Endodermal cell (in vitro differentiated cells): ENCODE data around the gene MCU. TPM values are rescaled to one million over a fixed set of nuclear protein-coding genes. Genes with fewer than 3 reads are reported as not detected.

ENCODE experiments used
- DNase-seq: peaks from one replicate; pipeline ENCODE4 v3.0.0-alpha.2; 2017
- H3K27ac ChIP-seq: 2 replicates; pipeline ENCODE4 v1.5.1; 2013; ENCODE audit warnings: mild to moderate bottlenecking, low read depth, low read length, moderate library complexity
- H3K27me3 ChIP-seq: 2 replicates; pipeline ENCODE4 v1.6.1; 2013; ENCODE audit warnings: mild to moderate bottlenecking, low read length, moderate library complexity; ENCODE audit not compliant: insufficient read depth, control insufficient read depth, poor library complexity, severe bottlenecking
- H3K36me3 ChIP-seq: 2 replicates; pipeline ENCODE4 v1.7.0; 2013; ENCODE audit warnings: mild to moderate bottlenecking, low read length, moderate library complexity; ENCODE audit not compliant: control insufficient read depth, insufficient read depth
- H3K4me1 ChIP-seq: one replicate; pipeline ENCODE4 v1.7.0; 2013; ENCODE audit warnings: low read length; ENCODE audit not compliant: control insufficient read depth, insufficient read depth
- H3K4me3 ChIP-seq: 2 replicates; pipeline ENCODE4 v1.5.1; 2013; ENCODE audit warnings: mild to moderate bottlenecking, low read length, moderate library complexity
- H3K9ac ChIP-seq: 2 replicates; pipeline ENCODE4 v1.6.1; 2013; ENCODE audit warnings: mild to moderate bottlenecking, low read length, moderate library complexity; ENCODE audit not compliant: poor library complexity, severe bottlenecking; ENCODE audit errors: extremely low read depth
- H3K9me3 ChIP-seq: 2 replicates; pipeline ENCODE4 v1.6.1; 2013; ENCODE audit warnings: mild to moderate bottlenecking, low read length, moderate library complexity; ENCODE audit not compliant: control insufficient read depth
- H3K27ac Mint-ChIP-seq: 2 replicates; pipeline ENCODE4 v1.8.0; 2020; ENCODE audit warnings: mixed read lengths
- H3K27me3 Mint-ChIP-seq: 2 replicates; pipeline ENCODE4 v1.8.0; 2021; ENCODE audit warnings: mild to moderate bottlenecking, mixed read lengths; ENCODE audit not compliant: insufficient read depth
- H3K36me3 Mint-ChIP-seq: 2 replicates; pipeline ENCODE4 v1.8.0; 2020; ENCODE audit warnings: low read depth, mixed read lengths
- H3K4me1 Mint-ChIP-seq: 2 replicates; pipeline ENCODE4 v1.8.0; 2020; ENCODE audit warnings: mixed read lengths
- H3K4me3 Mint-ChIP-seq: 2 replicates; pipeline ENCODE4 v1.8.0; 2020; ENCODE audit warnings: mild to moderate bottlenecking, moderate library complexity, mixed read lengths
- H3K9me3 Mint-ChIP-seq: 2 replicates; pipeline ENCODE4 v1.8.0; 2020; ENCODE audit warnings: mild to moderate bottlenecking, mixed read lengths
- WGBS, 2 experiments: methylation state at CpG; one replicate each; pipeline versions ENCODE4 v1.1.5 to v1.1.7; 2013; ENCODE audit warnings: missing lambda C conversion rate in 2 of 2, mixed read lengths in 1 of 2; ENCODE audit not compliant: insufficient coverage in 1 of 2, insufficient read length in 1 of 2; 5-methylcytosine and 5-hydroxymethylcytosine counted together
- total RNA-seq, 2 donors: library from RNA; stranded (reverse); fragmentation: NEBNext Ultra II Directional in 1 of 2; extraction: Animal tissue kit (Norgen Biotek cat#: 25700) in 1 of 2; gene quantifications; 2 replicates in 1 of 2; 3 replicates in 1 of 2; pipeline ENCODE4 v1.2.1, GENCODE V29; 2021
- TF ChIP-seq, protein P1 (sequence below): fragments of 200-600 bp; sonication (generic); conservative IDR thresholded peaks from 2 replicates; pipeline ENCODE4 v1.5.0; 2021; ENCODE audit warnings: antibody characterized with exemption, mild to moderate bottlenecking

MCU gene
- total RNA-seq, 2 donors from 2014 or later = 46.1 to 48.5 TPM

DNA sequence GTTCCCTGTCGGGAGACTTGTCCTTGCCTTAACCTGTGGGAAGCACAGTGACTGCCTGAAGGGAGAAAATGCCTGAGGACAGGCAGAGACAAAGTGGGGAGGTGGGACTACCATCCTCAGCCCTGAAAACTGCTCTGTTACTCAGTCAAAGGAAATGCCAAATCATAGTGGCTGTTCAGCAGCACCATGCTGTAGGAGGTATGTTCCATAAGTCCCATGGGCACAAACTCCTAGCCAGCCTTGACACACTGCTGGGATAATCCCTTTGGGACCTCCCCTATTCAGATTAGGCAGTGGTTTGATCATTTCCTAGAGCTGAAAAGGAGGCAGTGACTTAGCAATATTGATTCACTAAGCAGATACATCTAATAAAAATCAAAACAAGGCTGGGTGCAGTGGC, 80.1 kb downstream of the MCU start:
- DNase-seq = no peak
- WGBS, 2 experiments = 87 to 100% methylated on average over 1 of the region's 1 CpG
- TF ChIP-seq, protein P1, sequence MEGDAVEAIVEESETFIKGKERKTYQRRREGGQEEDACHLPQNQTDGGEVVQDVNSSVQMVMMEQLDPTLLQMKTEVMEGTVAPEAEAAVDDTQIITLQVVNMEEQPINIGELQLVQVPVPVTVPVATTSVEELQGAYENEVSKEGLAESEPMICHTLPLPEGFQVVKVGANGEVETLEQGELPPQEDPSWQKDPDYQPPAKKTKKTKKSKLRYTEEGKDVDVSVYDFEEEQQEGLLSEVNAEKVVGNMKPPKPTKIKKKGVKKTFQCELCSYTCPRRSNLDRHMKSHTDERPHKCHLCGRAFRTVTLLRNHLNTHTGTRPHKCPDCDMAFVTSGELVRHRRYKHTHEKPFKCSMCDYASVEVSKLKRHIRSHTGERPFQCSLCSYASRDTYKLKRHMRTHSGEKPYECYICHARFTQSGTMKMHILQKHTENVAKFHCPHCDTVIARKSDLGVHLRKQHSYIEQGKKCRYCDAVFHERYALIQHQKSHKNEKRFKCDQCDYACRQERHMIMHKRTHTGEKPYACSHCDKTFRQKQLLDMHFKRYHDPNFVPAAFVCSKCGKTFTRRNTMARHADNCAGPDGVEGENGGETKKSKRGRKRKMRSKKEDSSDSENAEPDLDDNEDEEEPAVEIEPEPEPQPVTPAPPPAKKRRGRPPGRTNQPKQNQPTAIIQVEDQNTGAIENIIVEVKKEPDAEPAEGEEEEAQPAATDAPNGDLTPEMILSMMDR = no peak
- no peaks in the 10 kb centered on the region for H3K4me1 ChIP-seq
- Mint-ChIP-seq H3K9me3 (peaks cover 30% of the 10 kb centered on the region), H3K36me3 (peaks cover 39% of the 10 kb centered on the region), H3K27ac (peak overlapping the region; percentile 68), H3K27me3 (no peaks in the 10 kb centered on the region), H3K4me3 (no peak overlapping the region), H3K4me1 (peaks cover 6% of the 10 kb centered on the region)
- no peak overlapping the region for H3K4me3 ChIP-seq
- no peak overlapping the region for H3K27ac ChIP-seq
- no peak overlapping the region for H3K9ac ChIP-seq
- H3K27me3 ChIP-seq = no peaks in the 10 kb centered on the region
- peaks cover 36% of the 10 kb centered on the region for H3K9me3 ChIP-seq
- H3K36me3 ChIP-seq = peaks cover 3% of the 10 kb centered on the region

DNA sequence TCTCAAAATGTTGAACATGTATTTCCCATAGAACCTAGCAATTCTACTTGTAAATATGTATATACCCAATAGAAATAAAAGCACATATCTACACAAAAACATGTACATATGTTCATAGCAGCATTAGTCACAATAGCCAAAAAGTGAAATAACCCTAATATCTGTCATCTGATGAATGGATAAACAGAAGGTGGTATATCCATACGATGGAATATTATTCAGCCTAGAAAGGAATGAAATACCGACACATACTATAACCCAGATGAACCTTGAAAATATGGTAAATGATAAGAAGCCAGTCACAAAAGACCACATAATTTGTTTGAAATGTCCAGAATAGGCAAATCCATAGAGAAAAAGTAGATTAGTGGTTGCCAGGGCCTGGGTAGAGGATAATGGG, 87.9 kb downstream of the MCU start:
- H3K4me3 ChIP-seq = no peak overlapping the region
- no peaks in the 10 kb centered on the region for H3K27me3 ChIP-seq
- H3K4me1 Mint-ChIP-seq = peaks cover 32% of the 10 kb centered on the region
- H3K36me3 ChIP-seq = no peaks in the 10 kb centered on the region
- H3K4me1 ChIP-seq = peaks cover 12% of the 10 kb centered on the region
- DNase-seq = no peak
- no peak overlapping the region for H3K27ac ChIP-seq
- H3K27ac Mint-ChIP-seq = no peak overlapping the region
- peaks cover 14% of the 10 kb centered on the region for H3K9me3 ChIP-seq
- TF ChIP-seq, protein P1 = no peak
- H3K4me3 Mint-ChIP-seq = no peak overlapping the region
- peaks cover 25% of the 10 kb centered on the region for H3K9me3 Mint-ChIP-seq
- H3K9ac ChIP-seq = no peak overlapping the region
- H3K27me3 Mint-ChIP-seq = no peaks in the 10 kb centered on the region
- H3K36me3 Mint-ChIP-seq = peaks cover 18% of the 10 kb centered on the region
- WGBS, 2 experiments = 97 to 100% methylated on average over 2 of the region's 2 CpGs

DNA sequence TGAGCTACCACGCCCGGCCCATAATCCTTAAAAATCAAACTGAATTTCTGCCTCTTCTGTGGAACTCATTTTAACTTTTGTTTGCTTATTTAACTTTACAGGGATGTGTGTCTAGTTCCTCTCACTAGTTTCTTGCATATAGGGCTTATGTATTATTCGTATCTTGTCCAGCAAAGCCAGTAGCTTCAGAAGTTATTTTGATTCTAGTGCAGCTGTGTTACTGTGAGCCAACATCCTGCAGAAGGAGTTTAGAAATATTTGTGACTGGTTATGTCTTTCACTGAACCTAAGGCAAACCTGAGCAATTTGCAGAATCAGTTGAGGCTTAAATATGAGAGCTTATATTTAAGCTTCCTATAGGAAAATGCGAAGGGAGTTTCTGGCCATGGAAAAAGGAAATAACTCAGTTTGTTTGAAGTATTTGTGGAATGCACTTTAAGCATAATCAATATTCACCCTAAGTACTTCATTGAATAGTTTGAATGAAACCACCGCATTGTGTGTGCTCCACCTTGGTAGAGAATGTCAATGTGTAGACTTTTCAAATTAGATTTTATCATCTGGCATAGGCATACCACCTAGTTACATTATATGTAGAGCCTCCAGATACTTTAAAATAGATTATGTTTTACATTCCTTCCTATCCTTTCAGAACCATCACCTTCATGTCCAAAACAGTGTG, 90.8 kb downstream of the MCU start:
- Histone ChIP-seq H3K4me3 (no peak overlapping the region), H3K9ac (no peak overlapping the region), H3K27me3 (no peaks in the 10 kb centered on the region), H3K4me1 (peaks cover 21% of the 10 kb centered on the region), H3K36me3 (no peaks in the 10 kb centered on the region), H3K27ac (no peak overlapping the region), H3K9me3 (peaks cover 4% of the 10 kb centered on the region)
- Mint-ChIP-seq H3K4me3 (no peak overlapping the region), H3K36me3 (peaks cover 11% of the 10 kb centered on the region), H3K27me3 (no peaks in the 10 kb centered on the region), H3K9me3 (peaks cover 8% of the 10 kb centered on the region), H3K4me1 (peaks cover 42% of the 10 kb centered on the region), H3K27ac (no peak overlapping the region)
- WGBS, 2 experiments = 91 to 100% methylated on average over 1 to 5 of the region's 5 CpGs
- TF ChIP-seq, protein P1 = no peak
- DNase-seq = no peak
